ENCODE data around the gene XPNPEP3.
"Not testable (repeated sequence)": the region's sequence is repeated elsewhere in the genome, so short reads cannot be mapped to it uniquely, and the experiment has no call there.

Gene XPNPEP3

GRCh38 chr22:40856513-40857308, at the start of gene XPNPEP3, which contains the start of gene ST13:
Gene XPNPEP3 (plus strand): TSS chr22:40857148. CDS start chr22:40857182, 34 bp downstream.
Gene ST13 (minus strand): TSS chr22:40856639. CDS start chr22:40856540, 99 bp downstream.
- DNase-seq, result peak; percentile 98

GRCh38 chr22:40808018-40808841, 48.7 kb upstream of the XPNPEP3 start:
- DNase-seq, result no peak

DNA sequence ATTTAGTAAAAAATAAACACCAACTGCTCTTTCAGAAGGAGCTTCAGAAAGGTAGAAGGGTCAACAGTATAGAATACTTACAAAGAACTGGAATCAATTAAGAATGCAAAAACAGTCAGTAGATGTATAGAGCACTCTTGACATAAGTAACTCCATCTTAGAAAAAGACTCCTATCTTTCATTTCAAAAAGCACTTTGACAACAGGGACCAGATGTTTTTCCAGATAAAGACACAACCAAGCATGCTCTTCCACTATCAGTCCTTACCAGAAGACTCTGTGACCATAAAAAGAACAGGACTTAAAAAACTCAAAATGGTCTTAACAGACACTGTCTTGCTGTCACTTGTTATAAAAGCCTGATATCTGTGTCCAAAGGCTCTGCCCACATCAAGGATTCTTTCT, 43.0 kb upstream of the XPNPEP3 start:
- peak; percentile 96 for DNase-seq

GRCh38 chr22:40817737-40818136, 39.2 kb upstream of the XPNPEP3 start:
- DNase-seq, result no peak

- DNase-seq, result peak; percentile 52
Observed at GRCh38 chr22:40818192-40818746, 38.7 kb upstream of the XPNPEP3 start.

DNA sequence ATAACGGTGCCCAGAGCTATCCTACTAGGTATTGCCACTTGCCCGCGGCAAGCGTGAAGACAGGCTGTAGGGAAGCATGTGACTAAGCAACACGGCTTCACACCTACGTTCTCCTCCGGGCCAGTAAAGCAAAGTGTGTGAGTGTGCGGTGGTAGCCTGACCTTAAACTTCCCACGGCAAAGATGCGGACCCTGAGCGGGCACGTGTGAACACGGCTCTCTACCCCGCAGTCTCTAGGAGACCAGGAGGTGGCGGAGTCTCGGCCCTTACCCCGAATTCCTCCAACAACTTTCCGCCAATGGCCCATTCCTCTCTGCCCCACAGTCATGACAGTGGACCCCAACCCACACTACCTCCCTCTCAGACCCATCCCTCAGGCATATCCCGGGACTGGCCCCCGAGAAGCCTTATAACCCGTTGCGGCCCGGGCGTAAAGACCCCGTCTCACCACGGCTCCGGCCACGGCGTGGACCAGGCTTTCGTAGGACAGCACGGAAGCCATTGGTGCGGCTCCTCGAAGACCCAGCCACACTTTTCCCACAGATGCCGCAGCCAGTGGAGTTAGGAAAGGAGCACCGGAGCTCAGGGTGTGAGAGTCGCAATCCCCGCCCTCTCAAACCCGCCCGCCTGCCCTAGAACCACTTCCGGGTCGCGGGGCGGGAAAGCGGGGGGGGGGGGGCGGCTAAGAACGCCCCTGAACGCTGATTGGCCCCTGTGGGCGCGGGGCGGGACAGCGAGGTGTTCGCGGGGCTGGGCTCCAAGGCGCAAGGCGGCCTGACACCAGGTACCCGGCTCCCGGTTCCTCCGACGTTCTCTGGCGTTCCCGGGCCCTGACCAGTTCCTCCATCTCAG, 38.0 kb upstream of the XPNPEP3 start, which contains the start of gene SLC25A17:
Gene SLC25A17, minus strand, starts transcription at position 600 of the 852 bp plus-strand sequence. Its CDS starts 98 bp downstream, at position 502.
- peak; percentile 94 for DNase-seq

DNA sequence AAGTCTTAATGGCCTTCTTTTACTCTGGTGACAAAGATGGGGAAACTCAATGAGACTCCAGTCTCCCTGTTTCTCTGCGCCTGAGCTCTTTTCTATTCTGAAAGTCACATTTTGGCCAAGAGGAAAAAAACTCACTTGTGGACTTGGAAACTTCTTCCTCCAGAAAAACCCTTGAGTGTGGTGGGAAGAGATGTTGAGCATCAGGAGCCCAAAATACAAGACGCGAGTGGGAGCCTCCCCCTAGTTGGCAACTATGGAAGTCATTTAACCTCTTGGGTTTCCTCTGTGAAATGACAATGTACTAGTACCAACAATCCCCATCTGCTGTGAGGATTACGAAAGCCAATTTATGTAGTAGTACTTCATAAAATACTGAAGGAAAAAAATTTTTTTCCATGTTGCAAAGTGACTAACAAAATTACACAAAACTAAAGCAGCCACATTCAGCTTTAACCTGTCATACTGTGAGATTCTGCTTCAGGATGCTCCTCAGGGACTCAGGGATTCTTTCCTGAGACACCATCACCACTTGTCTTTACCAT, 37.3 kb upstream of the XPNPEP3 start:
- DNase-seq, result peak; percentile 53

DNA sequence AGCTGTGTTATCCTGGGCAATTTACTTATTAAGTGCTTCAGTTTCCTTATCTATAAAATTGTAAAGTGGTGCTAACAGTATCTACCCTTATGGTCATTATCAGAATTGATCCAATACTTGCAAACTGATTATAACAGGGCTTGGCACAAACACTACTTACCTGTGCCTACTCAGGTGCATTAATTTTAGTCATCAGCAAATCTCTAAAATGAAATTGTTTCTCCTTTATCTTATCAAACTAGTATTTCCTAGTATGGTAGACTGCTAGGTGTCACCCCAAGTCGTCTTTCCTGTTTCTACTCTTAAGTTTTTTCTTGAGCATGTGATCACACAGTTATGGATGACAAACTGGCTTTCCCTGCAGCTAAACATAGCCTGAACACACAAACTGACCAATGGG, 33.5 kb upstream of the XPNPEP3 start:
- DNase-seq, result no peak

DNA sequence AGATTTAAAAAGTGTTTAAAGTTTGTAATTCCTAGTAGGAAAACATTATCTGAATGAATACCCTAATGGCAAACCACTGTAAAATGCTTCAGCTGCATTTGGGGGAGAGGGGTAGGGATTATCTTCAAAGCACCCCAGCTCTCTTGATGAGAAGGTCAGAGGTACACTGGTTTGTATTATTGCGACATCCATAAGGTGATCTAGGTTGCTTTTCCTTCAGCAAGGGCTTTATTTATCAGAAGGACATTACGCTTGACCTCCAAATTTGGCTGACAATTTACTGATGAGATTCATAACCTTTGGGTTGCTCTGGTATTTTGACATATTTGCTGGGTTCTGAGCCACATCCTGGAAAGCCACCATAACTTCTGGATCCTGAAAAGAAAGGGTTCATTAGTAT, 30.7 kb upstream of the XPNPEP3 start:
- DNase-seq, result not testable (repeated sequence)

GRCh38 chr22:40826984-40827741, 29.8 kb upstream of the XPNPEP3 start:
- DNase-seq, result no peak

- DNase-seq, result no peak
Observed at GRCh38 chr22:40829131-40829530, 27.8 kb upstream of the XPNPEP3 start.

DNA sequence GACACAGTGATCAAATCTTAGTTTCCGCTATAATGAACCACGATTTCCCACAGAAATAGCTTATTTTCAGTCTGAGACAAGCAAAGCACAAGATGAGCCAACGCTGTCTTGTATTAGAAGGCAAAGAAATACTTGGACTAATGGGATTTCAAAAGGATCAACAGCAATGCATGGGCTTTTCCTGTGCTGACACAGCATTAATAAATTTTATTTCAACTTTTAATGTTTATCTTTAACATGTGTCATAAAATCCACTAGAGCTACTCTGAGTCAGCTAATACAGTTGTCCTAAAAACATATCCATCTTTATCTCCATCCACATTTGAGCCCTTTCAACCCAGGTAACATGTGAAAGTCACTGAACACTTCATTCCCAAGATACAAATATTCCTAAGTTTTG, 22.3 kb upstream of the XPNPEP3 start:
- no peak for DNase-seq

GRCh38 chr22:40838486-40838885, 18.5 kb upstream of the XPNPEP3 start:
- DNase-seq, result no peak

DNA sequence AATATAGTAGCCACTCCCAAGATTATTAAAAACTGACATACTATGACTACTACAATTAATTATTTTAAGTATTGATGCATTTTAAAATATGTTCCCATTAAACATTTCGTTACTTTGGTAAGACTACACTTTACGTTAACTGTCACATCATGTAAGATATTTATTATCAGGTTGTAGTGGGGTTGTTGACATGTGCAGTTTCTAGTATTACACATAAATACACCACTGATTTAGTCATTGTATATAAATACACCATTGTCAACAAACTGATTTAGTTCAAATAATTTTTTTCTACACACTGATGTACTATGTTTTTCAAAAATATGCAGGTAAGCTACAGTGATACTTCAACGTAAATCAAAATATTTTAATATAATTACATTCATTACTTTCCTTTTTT, 12.0 kb upstream of the XPNPEP3 start:
- no peak for DNase-seq

DNA sequence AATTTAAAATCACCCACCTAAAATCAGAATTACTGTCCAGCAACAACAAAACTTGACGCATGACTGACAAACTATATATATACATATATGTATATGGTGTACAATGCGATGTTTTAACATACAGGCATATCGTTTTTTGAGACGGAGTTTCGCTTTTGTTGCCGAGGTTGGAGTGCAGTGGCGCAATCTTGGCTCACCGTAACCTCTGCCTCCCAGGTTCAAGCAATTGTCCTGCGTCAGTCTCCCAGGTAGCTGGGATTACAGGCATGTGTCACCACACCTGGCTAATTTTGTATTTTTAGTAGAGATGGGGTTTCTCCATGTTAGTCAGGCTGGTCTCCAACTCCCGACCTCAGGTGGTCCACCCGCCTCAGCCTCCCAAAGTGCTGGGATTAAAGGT, 11.1 kb upstream of the XPNPEP3 start:
- not testable (repeated sequence) for DNase-seq

DNA sequence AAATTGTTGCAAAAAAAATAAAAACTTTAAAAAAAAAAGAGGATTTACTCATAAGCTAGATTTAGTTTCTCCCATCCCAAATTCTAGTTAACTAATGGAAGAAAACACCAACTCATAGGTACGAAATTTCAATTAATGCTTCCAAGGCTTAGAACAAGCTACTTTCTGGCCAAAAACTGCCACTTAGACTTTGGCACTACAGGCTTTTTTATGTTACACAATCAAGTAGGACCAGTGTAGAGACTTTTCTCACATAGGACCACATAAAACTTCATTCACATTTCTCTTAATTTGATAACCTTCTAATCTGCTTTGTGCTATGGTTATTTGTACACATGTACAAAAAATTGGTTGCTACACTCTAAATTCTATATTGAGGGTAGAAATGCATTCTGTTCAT, 3.6 kb upstream of the XPNPEP3 start:
- DNase-seq, result no peak

- DNase-seq, result peak; percentile 41
Observed at GRCh38 chr22:40853961-40854360, 3.0 kb upstream of the XPNPEP3 start.

DNA sequence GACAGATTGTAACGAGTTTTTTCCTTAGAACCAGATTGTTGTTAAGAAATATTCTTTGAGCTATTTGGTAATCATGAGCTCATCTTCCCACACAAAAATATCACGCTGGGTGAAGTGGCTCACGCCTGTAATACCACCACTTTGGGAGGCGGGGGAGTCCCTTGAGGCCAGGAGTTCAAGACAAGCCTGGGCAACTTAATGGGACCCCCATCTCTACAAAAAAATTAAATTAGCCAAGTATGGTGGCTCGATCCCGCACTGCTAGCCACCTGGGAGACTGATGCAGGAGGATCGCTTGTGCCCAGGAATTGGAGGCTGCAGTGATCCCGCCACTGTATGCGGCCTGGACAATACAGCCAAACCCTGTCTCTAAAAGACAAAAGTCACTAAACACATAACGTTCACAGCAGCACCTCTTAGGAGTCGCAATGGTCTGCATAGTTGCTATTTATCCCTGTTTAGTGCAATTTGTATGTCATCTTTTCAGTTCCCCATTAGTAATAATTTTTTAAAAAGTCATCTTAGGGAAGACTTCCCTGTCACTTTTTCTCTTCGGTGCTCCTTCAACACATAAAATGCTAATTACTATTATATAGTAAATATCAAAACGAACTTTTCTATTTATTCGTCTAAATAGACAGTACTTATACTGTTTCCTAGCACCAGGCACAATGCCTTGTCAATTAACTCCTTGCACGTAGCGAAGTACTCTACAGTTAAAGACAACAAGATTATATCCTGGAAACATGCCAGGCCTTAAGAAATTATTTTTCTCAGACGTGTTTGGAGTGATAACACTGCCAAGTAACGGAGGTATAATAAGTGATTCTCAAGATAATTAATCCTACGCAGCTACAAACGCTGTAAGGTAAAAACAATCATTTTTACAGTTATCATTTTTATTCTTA, 1.6 kb upstream of the XPNPEP3 start:
- peak; percentile 93 for DNase-seq

DNA sequence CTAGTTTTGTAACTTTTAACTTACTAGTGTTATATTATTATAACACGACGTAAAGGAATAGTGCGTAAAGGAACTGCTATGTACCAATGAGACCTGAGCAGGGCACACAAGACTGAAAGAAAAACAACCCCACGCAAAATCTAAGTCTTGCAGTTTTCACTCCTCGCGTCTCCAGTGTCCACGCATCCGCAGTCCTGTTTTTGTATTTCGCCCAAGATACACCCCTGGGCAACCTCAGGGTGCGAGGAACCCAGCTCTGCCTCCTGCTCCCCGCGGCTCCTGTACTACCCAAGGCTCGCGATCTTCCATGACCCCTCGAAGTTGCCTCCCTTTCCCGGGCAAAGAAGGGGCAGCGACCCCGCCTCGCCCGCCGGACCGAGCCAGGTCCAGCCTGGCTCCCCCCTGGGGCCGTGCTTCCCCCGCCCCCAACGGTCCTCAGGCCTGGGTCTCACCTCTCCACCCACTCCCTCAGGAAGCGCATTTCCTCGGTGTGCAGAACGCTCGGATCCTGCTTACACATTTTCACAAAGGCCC, 902 bp upstream of the XPNPEP3 start:
- DNase-seq, result peak; percentile 67

DNA sequence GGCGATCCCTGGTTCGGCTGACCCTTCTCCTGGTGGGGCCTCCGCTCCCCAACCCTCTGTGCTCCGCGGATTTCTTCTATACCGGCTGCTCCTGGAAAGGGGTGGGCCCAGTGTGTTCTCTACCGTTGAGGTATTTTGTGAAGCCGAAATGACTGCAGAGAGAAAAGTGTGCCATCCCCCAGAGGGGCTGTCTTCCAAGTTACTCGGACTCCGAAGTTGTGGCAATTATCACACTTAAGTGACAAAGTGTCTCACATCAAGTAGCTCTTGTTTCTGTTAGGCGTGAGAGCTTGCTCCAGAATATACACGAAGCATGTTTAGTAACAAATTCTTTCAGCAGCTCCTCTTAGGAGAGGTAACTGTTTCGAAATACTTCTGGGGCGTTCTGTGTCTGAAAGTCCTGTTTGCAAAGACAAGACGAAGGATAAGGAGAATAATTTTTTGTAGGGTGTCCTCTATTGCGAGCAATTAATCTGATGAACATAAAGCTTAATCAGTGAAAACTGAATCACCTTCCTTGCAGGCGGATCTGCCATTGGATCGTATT, 434 bp downstream of the XPNPEP3 start:
- peak; percentile 24 for DNase-seq

Measured in hematopoietic multipotent progenitor cell treated with erythropoietin and hydrocortisone succinate and interleukin-3 and kit ligand, for 6 days (in vitro differentiated cells).